Mesendoderm (in vitro differentiated cells): ENCODE measurements around the gene TMEM219.

ENCODE experiments used
- DNase-seq: peaks from one replicate; pipeline ENCODE4 v3.0.0; 2013
- H2AK5ac ChIP-seq: 2 replicates; pipeline ENCODE4 v1.6.1; 2013; ENCODE audit warnings: low read length, inconsistent platforms
- H2BK120ac ChIP-seq: 2 replicates; pipeline ENCODE4 v1.6.1; 2013; ENCODE audit warnings: low read depth, mild to moderate bottlenecking, low read length, moderate library complexity, mixed read lengths
- H2BK15ac ChIP-seq: replicated peaks from 2 replicates; pipeline ENCODE4 v1.6.1; 2013; ENCODE audit warnings: low read depth, mild to moderate bottlenecking, moderate library complexity
- H2BK5ac ChIP-seq: 2 replicates; pipeline ENCODE4 v1.6.1; 2013; ENCODE audit warnings: low read length, inconsistent platforms
- H3K18ac ChIP-seq: 2 replicates; pipeline ENCODE4 v1.6.1; 2013; ENCODE audit warnings: mild to moderate bottlenecking, low read length, mixed read lengths
- H3K23ac ChIP-seq: one replicate; pipeline ENCODE4 v1.6.1; 2013; ENCODE audit warnings: low read length
- H3K27ac ChIP-seq: 2 replicates; pipeline ENCODE4 v1.5.1; 2013; ENCODE audit warnings: low read depth, mild to moderate bottlenecking, inconsistent platforms, low read length, moderate library complexity
- H3K27me3 ChIP-seq: 2 replicates; pipeline ENCODE4 v1.6.1; 2013; ENCODE audit warnings: low read length, control low read depth, mild to moderate bottlenecking, inconsistent platforms; ENCODE audit not compliant: insufficient read depth, poor library complexity
- H3K36me3 ChIP-seq: 2 replicates; pipeline ENCODE4 v1.6.1; 2013; ENCODE audit warnings: low read length, inconsistent platforms; ENCODE audit not compliant: control insufficient read depth, insufficient read depth
- H3K4ac ChIP-seq: one replicate; pipeline ENCODE4 v1.6.1; 2013; ENCODE audit warnings: low read depth, mild to moderate bottlenecking, low read length, moderate library complexity
- H3K4me1 ChIP-seq: 2 replicates; pipeline ENCODE4 v1.6.1; 2013; ENCODE audit warnings: low read depth, low read length, inconsistent platforms; ENCODE audit not compliant: control insufficient read depth
- H3K4me2 ChIP-seq: 2 replicates; pipeline ENCODE4 v1.6.1; 2013; ENCODE audit warnings: low read length
- H3K4me3 ChIP-seq: 2 replicates; pipeline ENCODE4 v1.5.1; 2013; ENCODE audit warnings: mild to moderate bottlenecking, low read length
- H3K56ac ChIP-seq: one replicate; pipeline ENCODE4 v1.6.1; 2013; ENCODE audit warnings: low read length
- H3K79me1 ChIP-seq: 2 replicates; pipeline ENCODE4 v1.6.1; 2013; ENCODE audit warnings: low read length, inconsistent platforms
- H3K79me2 ChIP-seq: 2 replicates; pipeline ENCODE4 v1.6.1; 2013; ENCODE audit warnings: mild to moderate bottlenecking, low read length; ENCODE audit not compliant: control insufficient read depth, insufficient read depth
- H3K9ac ChIP-seq: 2 replicates; pipeline ENCODE4 v1.6.1; 2013; ENCODE audit warnings: low read length, inconsistent platforms
- H4K5ac ChIP-seq: one replicate; pipeline ENCODE4 v1.6.1; 2013; ENCODE audit warnings: low read length
- H4K8ac ChIP-seq: one replicate; pipeline ENCODE4 v1.6.1; 2013; ENCODE audit warnings: low read depth, mild to moderate bottlenecking, control low read depth, low read length, moderate library complexity
- WGBS: extraction: QIAGEN DNeasy Blood & Tissue Kit; methylation state at CpG from one replicate; pipeline ENCODE4 v1.1.7; 2013; ENCODE audit warnings: low lambda C conversion rate, missing lambda C conversion rate; ENCODE audit not compliant: insufficient coverage; ENCODE audit errors: extremely low coverage; 5-methylcytosine and 5-hydroxymethylcytosine counted together

Gene TMEM219

DNA sequence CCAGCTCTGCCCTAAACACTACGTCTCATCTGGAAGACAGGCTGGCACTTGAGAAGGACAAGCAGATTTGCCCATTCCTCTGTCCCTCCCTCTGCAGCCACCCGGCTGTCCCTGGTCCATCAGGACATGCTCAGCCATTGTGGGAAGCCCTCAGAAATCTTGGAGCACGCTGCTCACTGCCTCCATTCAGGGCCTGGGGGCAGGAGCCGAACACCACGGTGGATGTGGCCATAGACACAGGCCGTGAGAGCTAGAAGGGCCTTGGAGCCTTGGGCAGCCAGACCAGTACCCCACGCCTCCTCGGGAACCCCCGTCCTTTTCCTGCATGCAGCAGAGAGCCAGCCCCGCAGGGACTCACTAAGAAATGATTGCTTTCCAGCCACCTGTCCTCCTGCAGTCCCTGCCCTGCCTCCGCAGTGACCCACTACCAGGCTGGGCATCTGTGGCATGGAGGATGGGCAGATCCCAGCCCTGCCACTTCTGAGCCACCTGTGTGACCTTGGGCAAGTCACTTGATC, 45.6 kb downstream of the TMEM219 start:
- Histone ChIP-seq H3K4me1 (no peaks in the 10 kb centered on the region), H3K23ac (no peak overlapping the region), H3K27me3 (no peaks in the 10 kb centered on the region), H3K56ac (no peak overlapping the region), H2BK120ac (no peak overlapping the region), H3K36me3 (peaks cover 2% of the 10 kb centered on the region), H3K18ac (no peak overlapping the region), H3K79me2 (no peaks in the 10 kb centered on the region), H2AK5ac (no peak overlapping the region), H3K9ac (no peak overlapping the region), H3K79me1 (no peaks in the 10 kb centered on the region), H3K27ac (no peak overlapping the region), H3K4me3 (no peak overlapping the region), H4K8ac (no peak overlapping the region), H2BK15ac (no peak overlapping the region), H4K5ac (no peak overlapping the region), H2BK5ac (no peak overlapping the region), H3K4me2 (no peak overlapping the region), H3K4ac (no peak overlapping the region)
- no CpG with 5 or more reads among the region's 11 CpGs for WGBS
- no peak for DNase-seq

DNA sequence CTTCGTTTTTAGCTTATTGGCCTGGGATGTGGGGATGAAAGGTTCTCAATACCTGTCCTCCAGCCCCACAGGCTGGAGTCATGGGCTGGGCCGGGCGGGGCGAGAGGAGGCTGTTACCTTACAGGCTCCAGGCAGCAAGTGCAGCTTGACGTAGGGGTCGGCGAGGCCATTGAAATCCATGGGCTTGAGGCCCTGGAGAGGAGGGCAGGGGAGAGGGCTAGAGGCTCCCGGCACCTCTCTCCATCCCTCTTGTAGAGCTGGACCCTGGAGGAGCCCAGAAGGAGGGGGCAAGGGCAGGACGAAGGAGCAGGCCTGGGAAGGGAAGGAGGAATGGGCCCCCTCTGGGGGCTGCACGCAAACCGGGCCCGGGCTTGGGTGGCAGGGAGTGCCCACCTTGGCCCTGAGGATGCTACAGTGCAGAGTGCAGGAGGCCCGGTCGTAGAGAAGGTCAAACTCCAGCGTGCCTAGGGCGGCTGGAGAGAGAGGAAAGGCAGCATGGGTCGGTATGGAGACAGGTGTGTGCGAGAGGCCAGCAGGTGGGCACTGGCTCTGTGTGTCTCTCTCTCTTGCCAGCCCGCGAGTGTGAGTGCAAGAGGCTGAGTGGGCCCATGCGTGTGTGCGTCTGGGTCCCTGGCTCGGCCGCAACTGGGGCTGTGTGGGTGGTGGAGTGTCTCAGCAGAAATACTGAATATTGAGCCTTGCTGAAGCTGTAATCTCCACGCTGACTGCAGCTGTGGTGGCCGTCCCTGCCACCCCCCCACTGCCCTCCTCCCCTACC, 47.4 kb downstream of the TMEM219 start:
- no peak overlapping the region for H4K8ac ChIP-seq
- H3K23ac ChIP-seq, result no peak overlapping the region
- no peaks in the 10 kb centered on the region for H3K36me3 ChIP-seq
- H3K79me2 ChIP-seq, result no peaks in the 10 kb centered on the region
- no peak overlapping the region for H2AK5ac ChIP-seq
- H3K18ac ChIP-seq, result no peak overlapping the region
- no peak overlapping the region for H2BK15ac ChIP-seq
- DNase-seq, result no peak
- H2BK120ac ChIP-seq, result no peak overlapping the region
- H3K27ac ChIP-seq, result no peak overlapping the region
- no peak overlapping the region for H4K5ac ChIP-seq
- H3K56ac ChIP-seq, result no peak overlapping the region
- no peaks in the 10 kb centered on the region for H3K27me3 ChIP-seq
- WGBS, result no CpG with 5 or more reads among the region's 26 CpGs
- H3K4me2 ChIP-seq, result no peak overlapping the region
- no peak overlapping the region for H3K4ac ChIP-seq
- H2BK5ac ChIP-seq, result no peak overlapping the region
- no peaks in the 10 kb centered on the region for H3K79me1 ChIP-seq
- no peak overlapping the region for H3K9ac ChIP-seq
- no peak overlapping the region for H3K4me3 ChIP-seq
- no peaks in the 10 kb centered on the region for H3K4me1 ChIP-seq

DNA sequence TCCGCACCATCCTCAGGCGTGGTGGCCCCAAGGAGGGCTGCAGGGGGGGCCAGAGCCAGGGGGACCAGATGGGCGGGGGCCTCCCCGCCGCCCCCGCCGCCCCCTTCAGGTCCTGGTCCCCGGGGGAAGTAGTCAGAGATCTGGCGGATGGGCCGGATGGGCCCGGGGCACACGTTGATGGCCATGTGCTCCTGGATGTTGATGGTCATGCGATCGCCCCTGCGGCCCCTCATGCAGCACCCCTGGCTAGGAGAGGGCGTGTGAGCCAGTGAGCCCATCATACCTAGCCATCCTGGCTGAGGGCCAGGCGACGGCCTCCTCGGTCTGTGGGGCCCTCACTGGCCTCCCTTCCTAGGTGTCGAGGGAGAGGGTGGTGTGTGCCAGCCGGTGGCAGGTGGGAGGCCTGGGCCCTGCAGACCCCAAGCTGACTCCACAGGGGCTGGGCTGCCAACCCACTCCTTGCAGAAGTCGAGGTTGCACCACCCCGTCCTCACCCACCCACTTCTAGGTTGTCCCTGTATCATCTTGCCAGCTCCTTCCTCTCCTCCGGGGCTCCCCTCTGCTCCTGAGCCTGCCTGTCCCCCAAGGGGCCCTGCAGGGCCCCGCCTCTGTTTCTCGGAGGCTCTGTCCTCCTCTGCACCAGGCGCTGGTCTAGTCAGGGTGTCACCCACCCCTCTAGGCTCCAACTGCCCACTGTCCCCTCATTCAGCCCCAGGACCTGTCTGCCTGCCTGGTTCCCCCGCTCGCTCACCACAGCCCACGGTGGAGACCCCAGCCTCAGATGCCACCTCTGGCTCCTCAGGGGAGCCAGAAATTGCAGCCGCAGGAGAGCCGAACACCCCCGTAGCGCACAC, 48.3 kb downstream of the TMEM219 start:
- Histone ChIP-seq H3K4ac (no peak overlapping the region), H2AK5ac (no peak overlapping the region), H2BK5ac (no peak overlapping the region), H3K4me3 (no peak overlapping the region), H4K8ac (no peak overlapping the region), H2BK15ac (no peak overlapping the region), H3K23ac (peak overlapping the region; percentile 80), H3K79me1 (no peaks in the 10 kb centered on the region), H2BK120ac (no peak overlapping the region), H3K9ac (peak overlapping the region; percentile 40), H3K4me1 (no peaks in the 10 kb centered on the region), H3K27ac (no peak overlapping the region), H3K4me2 (peak overlapping the region; percentile 85), H3K27me3 (no peaks in the 10 kb centered on the region), H4K5ac (no peak overlapping the region), H3K18ac (no peak overlapping the region), H3K36me3 (no peaks in the 10 kb centered on the region), H3K56ac (peak overlapping the region; percentile 40), H3K79me2 (no peaks in the 10 kb centered on the region)
- no CpG with 5 or more reads among the region's 34 CpGs for WGBS
- no peak for DNase-seq

DNA sequence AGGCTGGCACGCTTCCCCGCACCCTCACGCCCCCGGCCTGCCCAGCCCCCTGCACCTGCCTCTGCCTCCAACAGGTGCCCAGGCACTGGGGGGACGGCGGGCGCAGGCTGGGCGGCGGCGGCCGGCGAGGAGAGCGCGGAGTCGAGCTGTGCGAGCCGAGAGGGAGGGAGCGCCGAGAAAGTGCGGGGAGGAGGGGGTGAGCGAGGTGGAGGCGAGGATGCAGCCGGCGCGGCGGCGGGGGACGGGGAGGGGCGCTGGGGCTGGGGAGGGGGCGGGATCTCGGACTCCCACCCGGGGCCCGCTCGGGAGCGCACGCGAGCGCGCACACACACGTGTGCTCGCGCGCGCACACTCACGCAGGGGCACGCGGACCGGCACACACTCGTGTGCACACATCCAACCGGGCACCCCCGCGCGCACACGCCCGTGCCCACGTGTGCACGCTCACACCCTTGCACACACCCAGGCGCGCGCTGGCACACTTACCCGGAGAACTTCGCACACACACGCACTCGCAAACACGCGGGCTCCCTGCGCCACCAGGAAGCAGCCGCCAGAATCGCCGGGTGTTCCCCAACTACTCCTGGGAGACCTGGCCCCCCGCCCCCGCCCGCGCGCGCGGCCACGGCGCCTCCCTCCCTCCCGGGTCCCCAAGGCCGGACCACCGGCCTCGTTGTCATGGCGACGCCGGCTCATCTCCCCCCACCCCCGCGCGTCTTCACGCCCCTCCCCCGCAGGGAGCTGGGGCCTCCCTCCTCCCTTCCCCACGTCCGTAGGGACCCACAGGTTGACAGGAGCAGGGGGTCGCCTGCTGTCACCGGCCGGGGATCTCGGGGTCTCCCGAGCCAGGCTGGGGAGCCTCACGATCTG, 49.2 kb downstream of the TMEM219 start, which contains the start of gene DOC2A:
Gene DOC2A, minus strand, starts transcription at position 184 of the 870 bp plus-strand sequence. CDS start 805 bp downstream, outside the sequence.
- peak within 1 kb of the TSS; percentile 51 for H3K4me3 ChIP-seq
- no peak within 1 kb of the TSS for H4K8ac ChIP-seq
- H3K27ac ChIP-seq, result no peak within 1 kb of the TSS
- peak within 1 kb of the TSS; percentile 95 for H3K4me2 ChIP-seq
- DNase-seq, result peak; percentile 60
- H3K23ac ChIP-seq, result peak within 1 kb of the TSS; percentile 80
- no CpG with 5 or more reads among the region's 99 CpGs for WGBS
- H3K79me1 ChIP-seq, result no peaks in the 10 kb centered on the region
- no peaks in the 10 kb centered on the region for H3K4me1 ChIP-seq
- no peak within 1 kb of the TSS for H2BK15ac ChIP-seq
- H3K9ac ChIP-seq, result peak within 1 kb of the TSS; percentile 48
- H3K56ac ChIP-seq, result peak within 1 kb of the TSS; percentile 79
- H4K5ac ChIP-seq, result no peak within 1 kb of the TSS
- no peaks in the 10 kb centered on the region for H3K79me2 ChIP-seq
- no peak within 1 kb of the TSS for H2AK5ac ChIP-seq
- H2BK5ac ChIP-seq, result no peak within 1 kb of the TSS
- no peak within 1 kb of the TSS for H3K4ac ChIP-seq
- H3K36me3 ChIP-seq, result no peaks in the 10 kb centered on the region
- no peaks in the 10 kb centered on the region for H3K27me3 ChIP-seq
- H3K18ac ChIP-seq, result no peak within 1 kb of the TSS
- no peak within 1 kb of the TSS for H2BK120ac ChIP-seq

DNA sequence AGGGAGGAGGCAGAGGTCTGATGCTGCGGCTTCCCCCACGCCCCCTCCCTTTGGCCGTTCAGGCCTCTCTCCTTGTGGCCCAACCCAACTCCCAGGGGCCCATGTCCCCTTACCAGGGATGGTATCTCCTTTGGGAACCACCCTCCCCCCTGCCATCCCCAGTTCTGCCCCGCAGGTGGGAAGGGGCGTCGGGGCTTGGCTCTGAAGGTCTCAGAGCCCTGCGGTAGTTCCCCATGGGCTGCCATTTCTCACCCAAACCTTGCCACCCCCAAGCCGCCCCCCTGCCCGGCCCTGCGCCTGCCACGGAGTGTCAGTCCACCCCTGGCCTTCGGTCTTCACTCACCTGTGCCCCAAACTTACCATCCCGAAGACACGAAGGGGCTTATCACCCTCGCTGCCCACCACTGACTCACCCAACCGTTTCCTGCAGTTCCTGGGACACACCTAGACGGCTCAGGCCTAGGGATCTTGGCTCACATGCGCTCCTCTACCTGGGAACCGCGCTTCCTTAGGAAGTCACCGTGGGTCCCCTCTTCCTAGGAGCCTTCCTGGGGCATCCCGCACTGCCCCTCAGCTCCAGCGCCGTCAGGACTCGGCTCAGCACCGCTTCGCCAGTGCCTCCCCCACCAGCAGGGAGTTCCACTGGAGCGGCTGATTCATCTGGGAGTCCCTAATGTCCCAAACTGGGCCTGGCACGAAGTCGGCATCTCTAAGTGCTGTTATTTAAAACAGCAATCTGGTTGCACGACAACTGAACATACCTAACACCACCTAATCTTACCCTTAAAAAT, 50.0 kb downstream of the TMEM219 start:
- Histone ChIP-seq H3K79me1 (no peaks in the 10 kb centered on the region), H3K9ac (no peak overlapping the region), H2BK5ac (no peak overlapping the region), H3K4me1 (no peaks in the 10 kb centered on the region), H3K4me3 (no peak overlapping the region), H3K23ac (no peak overlapping the region), H4K5ac (no peak overlapping the region), H3K18ac (no peak overlapping the region), H3K27ac (no peak overlapping the region), H3K36me3 (no peaks in the 10 kb centered on the region), H2AK5ac (no peak overlapping the region), H3K4me2 (peak overlapping the region; percentile 73), H3K4ac (no peak overlapping the region), H2BK120ac (no peak overlapping the region), H3K27me3 (no peaks in the 10 kb centered on the region), H4K8ac (no peak overlapping the region), H3K79me2 (no peaks in the 10 kb centered on the region), H2BK15ac (no peak overlapping the region), H3K56ac (peak overlapping the region; percentile 42)
- no CpG with 5 or more reads among the region's 31 CpGs for WGBS
- no peak for DNase-seq
